HG02885 (cell line): ENCODE data around the gene LMBR1.
"Not testable (repeated sequence)": the region's sequence is repeated elsewhere in the genome, so short reads cannot be mapped to it uniquely, and the experiment has no call there.

Source experiments
- ATAC-seq: cut with Tn5 transposase; IDR thresholded peaks from one replicate; pipeline ENCODE4 v1.9.1; 2021; ENCODE audit warnings: mild to moderate bottlenecking; ENCODE audit not compliant: unreplicated experiment, poor library complexity

Gene LMBR1

DNA sequence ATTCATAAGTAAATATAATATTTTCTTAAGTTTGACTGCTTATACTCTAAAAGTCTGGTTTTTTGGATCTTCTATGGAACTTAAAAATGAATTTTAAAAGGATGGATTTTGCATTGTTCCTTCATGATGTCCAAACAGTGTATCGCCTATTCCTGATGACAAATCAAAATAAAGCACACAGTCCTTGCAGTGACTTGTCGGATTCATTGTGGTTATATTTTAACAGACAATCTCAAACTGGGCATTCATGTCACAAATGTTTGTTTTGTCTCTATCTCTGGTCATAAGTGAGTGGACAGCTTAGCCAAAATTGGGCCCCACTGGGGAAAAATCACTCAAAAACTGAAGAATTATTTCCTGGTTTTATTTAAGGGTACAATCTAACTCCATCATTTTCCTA lies 74.8 kb downstream of the LMBR1 start:
- no peak for ATAC-seq

GRCh38 chr7:156816943-156817572 lies 75.9 kb downstream of the LMBR1 start:
- ATAC-seq: no peak

GRCh38 chr7:156811706-156812105 lies 81.3 kb downstream of the LMBR1 start:
- ATAC-seq: no peak

DNA sequence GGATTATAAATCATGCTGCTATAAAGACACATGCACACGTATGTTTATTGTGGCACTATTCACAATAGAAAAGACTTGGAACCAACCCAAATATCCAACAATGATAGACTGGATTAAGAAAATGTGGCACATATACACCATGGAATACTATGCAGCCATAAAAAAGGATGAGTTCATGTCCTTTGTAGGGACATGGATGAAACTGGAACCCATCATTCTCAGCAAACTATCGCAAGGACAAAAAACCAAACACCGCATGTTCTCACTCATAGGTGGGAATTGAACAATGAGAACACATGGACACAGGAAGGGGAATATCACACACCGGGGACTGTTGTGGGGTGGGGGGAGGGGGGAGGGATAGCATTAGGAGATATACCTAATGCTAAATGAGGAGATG lies 89.3 kb downstream of the LMBR1 start:
- ATAC-seq: not testable (repeated sequence)

DNA sequence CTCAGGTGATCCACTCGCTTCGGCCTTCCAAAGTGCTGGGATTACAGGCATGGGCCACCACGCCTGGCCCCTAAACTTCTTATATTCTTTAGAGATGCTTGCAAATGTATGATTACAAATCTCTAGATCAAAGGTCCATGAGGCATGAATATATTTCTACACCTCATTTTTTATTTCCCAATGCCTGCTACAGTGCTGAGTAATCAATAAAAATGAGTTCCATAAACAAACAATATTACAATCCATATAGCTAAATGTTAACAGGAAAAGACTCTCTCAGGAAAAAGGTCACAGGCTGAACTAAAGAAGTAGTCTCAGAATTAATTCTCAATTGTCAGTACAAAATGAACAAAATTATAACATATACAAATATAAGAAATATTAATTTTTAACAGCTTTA lies 90.8 kb downstream of the LMBR1 start:
- ATAC-seq: no peak

GRCh38 chr7:156795415-156795814 lies 97.6 kb downstream of the LMBR1 start:
- ATAC-seq: no peak

DNA sequence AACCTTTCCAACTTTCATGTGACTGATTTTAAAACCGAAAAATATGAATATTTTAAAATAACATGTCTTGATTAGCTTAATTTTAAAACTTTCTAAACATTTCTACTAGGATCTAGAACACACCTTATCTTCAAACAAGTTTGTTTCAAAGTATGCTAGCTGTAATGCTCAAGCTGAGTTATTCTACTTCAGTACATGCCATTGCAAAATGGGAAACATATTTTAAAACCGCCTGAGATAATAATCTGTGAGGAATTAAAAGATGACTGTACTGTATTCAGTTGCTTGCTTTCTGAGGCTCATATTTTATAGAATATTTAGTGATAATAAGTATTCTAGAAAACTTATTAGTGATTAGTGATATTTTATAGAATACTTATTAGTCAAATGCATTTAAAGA lies 99.6 kb downstream of the LMBR1 start:
- no peak for ATAC-seq

DNA sequence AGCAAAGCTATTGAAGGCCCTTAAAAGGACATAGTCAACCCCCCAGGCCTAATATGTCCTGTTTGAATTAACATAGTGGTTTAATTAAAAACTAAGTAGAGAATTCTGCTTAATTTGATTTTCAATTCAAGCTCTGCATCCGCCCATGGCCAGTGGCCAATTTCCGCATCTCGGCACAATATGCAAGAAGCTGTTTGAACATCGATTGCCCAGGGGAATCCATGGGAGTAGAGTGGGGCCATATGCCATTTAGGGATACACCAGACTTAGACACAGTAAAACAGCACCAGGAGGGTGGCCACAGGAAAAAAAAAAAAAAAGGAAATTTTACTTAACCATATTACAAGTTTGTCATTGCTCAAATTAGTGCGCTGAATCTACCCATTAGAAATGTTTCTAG lies 100.4 kb downstream of the LMBR1 start:
- ATAC-seq: no peak

DNA sequence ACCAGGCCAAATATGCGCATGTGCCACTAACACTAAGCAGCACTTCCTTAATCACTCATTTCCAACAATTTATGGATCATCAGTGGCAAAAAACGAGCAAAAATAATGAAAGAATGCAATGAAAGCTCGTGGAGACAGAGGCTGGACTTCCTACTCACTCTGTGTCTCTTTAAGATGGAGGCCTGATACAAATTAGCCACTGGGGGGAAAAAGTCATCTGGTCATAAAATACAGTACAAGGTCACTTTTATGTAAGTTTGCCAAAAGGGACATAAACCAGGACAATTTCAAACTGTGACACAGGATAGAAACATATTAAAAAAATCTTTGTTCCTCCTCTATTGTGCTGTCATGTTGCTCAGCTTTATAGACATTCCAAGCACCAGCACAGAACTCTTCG lies 101.7 kb downstream of the LMBR1 start:
- no peak for ATAC-seq

DNA sequence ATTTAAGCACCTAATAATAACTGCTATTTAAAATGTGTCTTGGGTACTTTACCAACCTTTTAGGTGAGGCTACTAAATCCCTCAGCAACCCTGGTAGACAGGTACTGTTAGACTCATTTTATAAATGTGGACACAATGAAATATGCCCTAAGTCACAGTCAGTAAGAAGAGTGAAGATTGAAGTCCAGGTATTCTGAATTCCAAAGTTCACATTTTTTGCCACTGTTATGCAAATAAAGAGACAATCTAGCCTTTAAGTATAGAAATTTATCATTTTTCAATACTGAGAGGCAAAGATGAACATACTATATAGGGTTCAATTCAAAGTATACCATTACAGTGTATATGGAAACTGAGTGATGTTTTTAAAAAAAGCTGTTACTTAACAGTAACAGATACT lies 102.7 kb downstream of the LMBR1 start:
- no peak for ATAC-seq

DNA sequence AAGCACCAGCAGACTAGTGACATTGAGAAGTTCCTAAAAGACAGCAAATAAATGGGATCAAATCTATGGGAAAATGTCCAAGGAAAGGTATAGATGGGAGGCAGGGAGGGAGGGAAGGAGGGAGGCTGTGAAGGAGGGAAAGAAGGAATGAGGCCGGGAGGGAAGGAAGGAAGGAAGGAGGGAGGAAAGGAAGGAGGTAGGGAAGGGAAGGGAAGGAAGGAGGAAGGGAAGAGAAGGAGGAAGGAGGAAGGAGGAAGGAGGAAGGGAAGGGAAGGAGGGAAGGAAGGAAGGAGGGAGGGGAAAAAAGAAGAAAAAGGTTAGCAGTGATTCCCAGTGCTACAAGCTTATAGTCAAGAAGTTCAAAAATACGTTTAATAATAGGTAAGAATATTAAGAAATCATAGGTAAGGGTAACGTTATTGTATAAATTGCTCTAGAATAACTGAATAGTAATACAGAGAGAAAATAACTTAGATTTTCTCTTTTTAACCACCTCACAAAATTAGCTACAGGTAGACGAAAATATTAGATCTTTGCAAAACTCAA lies 106.9 kb downstream of the LMBR1 start:
- no peak for ATAC-seq

DNA sequence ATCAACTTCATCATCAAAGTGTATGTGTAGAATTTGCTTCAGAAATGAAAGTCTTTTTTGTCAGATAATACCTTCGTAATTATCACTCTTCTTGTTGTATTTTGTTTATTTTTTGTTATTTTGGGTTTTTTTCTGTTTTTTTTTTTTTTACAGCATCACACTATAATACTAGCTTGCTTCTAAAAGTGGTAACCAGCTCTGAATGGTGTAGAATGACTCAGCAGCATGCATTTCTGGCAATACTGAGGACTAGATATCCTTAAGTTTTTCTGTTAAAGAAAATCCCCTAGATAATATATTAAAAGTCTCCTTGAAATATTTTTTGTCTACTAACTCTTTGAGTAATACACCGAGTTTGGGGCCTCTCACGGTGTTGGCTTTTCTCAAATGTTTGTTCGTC lies 109.1 kb downstream of the LMBR1 start:
- ATAC-seq: no peak

- ATAC-seq: no peak
Observed at GRCh38 chr7:156781972-156782371, 111.0 kb downstream of the LMBR1 start.

GRCh38 chr7:156780724-156781455 lies 112.1 kb downstream of the LMBR1 start:
- peak; percentile 95 for ATAC-seq

DNA sequence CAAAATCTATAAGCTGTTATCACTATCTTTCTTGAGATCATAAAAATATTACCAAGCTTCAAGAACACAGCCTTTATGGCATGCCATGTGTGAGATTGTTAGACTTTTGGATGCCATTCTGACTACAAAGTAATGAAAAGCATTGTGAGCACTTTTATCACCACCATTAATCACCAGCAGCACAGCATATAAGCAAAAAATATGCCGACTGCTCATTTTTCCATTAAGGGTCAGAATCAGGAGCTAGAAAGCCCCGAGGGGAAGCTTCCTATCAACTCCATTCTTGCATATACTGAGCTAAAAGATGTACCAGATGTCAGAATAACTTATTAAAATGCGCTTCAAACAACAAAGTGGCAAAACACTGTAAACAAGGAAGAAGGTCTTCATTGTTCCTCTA lies 114.3 kb downstream of the LMBR1 start:
- no peak for ATAC-seq

DNA sequence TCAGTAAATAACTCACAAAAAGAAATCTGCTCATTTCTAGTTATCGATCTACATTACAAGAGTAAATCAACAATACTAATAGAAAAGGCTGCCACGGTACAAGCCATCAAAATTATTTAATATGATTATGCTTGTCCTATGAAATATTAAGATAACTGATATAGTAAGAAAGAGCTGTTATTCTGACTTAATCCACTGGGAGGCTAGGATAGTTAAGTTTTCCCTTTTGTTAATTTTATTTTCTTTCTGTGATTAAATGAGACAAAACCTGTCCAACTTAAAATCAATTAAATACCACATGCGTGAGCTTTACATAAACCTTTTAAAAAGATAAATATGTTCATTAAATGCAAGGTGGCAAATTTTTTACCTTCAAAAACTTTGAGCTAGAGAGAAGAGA lies 114.8 kb downstream of the LMBR1 start:
- no peak for ATAC-seq

DNA sequence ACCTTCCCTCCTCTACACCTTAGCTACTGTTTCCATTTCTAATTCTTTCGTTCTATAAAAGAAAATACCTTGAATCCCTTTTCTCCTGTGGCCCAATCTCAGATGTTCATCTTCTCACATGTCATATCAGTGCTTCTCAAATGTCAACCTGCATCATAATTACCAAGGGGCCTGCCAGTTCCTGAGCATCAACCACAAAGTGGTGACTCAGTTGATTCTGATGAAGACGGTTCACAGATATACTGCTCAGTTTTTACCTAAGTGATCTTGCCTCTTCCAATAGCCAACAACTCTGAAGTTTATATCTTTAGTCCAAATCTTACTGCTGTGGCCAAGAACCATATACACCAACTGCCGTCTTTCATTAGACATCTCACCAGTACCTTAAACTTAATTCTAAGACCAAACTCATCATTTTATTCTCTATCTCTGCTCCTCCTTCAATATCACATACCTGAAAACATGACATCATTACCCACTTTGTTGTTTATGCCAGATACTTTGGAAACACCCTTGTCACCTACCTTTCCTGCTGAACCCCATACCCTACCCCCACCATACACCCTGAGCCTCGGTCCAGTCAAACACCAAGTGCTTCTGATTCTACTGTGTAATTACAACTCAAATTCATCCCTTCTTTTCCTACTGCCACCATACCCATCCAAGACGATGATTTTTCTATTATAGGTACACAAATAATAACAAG lies 115.5 kb downstream of the LMBR1 start:
- no peak for ATAC-seq

DNA sequence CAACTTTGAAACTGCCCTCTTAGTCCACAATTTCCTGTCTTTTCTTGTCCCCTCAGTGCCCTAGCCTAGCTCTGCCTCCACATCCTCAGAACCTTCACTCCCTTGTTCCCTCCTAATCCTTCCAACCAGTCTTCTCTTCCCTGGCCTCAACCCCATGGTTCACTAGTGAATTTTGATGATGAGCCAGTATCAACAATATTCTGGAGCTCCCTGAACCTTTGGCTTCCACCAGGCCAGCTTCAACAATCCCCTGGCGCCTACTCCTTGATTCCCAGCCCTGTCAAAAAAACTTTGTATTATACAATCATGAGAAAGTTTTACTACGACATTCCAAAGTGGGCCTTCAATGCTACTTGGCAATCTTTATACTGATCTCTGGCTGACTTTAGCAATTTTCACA lies 116.5 kb downstream of the LMBR1 start:
- no peak for ATAC-seq

DNA sequence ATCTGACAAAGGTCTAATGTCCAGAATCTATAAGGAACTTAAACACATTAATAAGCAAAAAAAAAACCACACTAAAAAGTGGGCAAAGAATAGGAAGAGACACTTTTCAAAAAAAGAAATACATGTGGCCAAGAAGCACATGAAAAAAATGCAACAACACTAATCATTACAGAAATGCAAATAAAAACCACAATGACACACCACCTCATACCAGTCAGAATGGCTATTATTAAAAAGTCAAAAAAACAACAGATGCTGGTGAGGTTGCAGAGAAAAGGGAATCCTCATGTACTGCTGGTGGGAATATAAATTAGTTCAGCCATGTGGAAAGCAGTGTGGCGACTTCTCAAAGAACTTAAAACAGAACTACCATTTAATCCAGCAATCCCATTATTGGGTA lies 119.0 kb downstream of the LMBR1 start:
- peak; percentile 45 for ATAC-seq

GRCh38 chr7:156772725-156773124 lies 120.3 kb downstream of the LMBR1 start:
- no peak for ATAC-seq

- ATAC-seq: no peak
Observed at GRCh38 chr7:156768698-156769472, 124.1 kb downstream of the LMBR1 start.
